ENCODE results near the gene TNFRSF1B. TPM values are rescaled to one million over a fixed set of nuclear protein-coding genes. Genes with fewer than 3 reads are reported as not detected.

Gene TNFRSF1B
- total and polyA plus RNA-seq, 9 of the 15 experiments (the other 6 are each of a cell fraction or from before 2014, with no cell fraction given) = 8.8 to 91.3 (median 36.0) TPM

GRCh38 chr1:12148160-12148957 lies 18.4 kb upstream of the TNFRSF1B start (continued):
- TF ChIP-seq ATF6 (CRISPR knock-in tag; IDR thresholded peaks at IDR 0.05) (no peak), ZNF75A (CRISPR knock-in tag; IDR thresholded peaks at IDR 0.05) (no peak), ZBTB49 (CRISPR knock-in tag; IDR thresholded peaks at IDR 0.05; ENCODE audit: borderline replicate concordance) (no peak), SFPQ (IDR thresholded peaks at IDR 0.05; ENCODE audit: low read depth, low read length) (no peak), PHF21A (IDR thresholded peaks at IDR 0.05; ENCODE audit: borderline replicate concordance, low read depth) (no peak), KAT8 (IDR thresholded peaks at IDR 0.05; ENCODE audit: low read depth) (no peak), ZNF778 (CRISPR knock-in tag; IDR thresholded peaks at IDR 0.05) (no peak), ZFP30 (CRISPR knock-in tag; IDR thresholded peaks at IDR 0.05; ENCODE audit: borderline replicate concordance) (no peak), CBX3 (IDR thresholded peaks at IDR 0.05; ENCODE audit: borderline replicate concordance in 1 of 2, low read length in 2 of 2) (no peak), ETS1 (conservative IDR thresholded peaks at IDR 0.05; ENCODE audit: control insufficient read depth, low read depth, low read length) (no peak), MECOM (CRISPR knock-in tag; IDR thresholded peaks at IDR 0.05) (0 out of 2 replicates have a peak, but pooled peaks have one; percentile 7), CCNT2 (IDR thresholded peaks at IDR 0.05; ENCODE audit: borderline replicate concordance, extremely low read depth, insufficient read length, low read depth, low read length) (no peak), HNRNPUL1 (IDR thresholded peaks at IDR 0.05; ENCODE audit: low read length) (no peak), ZNF444 (CRISPR knock-in tag; IDR thresholded peaks at IDR 0.05) (no peak), NR4A1 (CRISPR knock-in tag; IDR thresholded peaks at IDR 0.05) (no peak), NR4A1 (tag; IDR thresholded peaks at IDR 0.05) (no peak), CBFB (CRISPR knock-in tag; IDR thresholded peaks at IDR 0.05) (0 out of 2 replicates have a peak, but pooled peaks have one; percentile 25), ZNF512 (tag; IDR thresholded peaks at IDR 0.05) (peak; percentile 81)
